22Rv1 (cell line): ENCODE data around the gene ASB14.
"Not testable (repeated sequence)": the region's sequence is repeated elsewhere in the genome, so short reads cannot be mapped to it uniquely, and the experiment has no call there.

Source experiments
- ZFX ChIP-seq: fragments of 450-650 bp; IDR thresholded peaks from 2 replicates; pipeline ENCODE4 v1.6.1; 2017; ENCODE audit warnings: antibody characterized with exemption, borderline replicate concordance
- TF ChIP-seq, protein P1 (sequence below): fragments of 450-650 bp; IDR thresholded peaks from 2 replicates; pipeline ENCODE4 v1.5.1; 2017; ENCODE audit warnings: mild to moderate bottlenecking

DNA sequence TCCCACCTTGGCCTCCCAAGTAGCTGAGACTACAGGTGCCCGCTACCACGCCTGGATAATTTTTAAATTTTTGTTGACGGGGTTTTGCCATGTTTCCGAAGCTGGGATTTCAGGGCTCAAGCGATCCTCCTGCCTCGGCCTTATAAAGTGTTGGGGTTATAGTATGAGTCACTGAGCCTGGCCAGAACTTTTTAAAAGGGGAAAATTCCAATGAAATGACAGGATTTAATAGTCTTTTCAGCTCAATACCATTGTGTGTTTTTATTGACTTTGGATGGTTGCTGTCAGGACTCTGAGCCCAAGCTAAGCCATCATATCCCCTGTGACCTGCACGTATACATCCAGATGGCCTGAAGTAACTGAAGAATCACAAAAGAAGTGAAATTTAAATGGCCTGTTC lies 11.0 kb upstream of the ASB14 start:
- TF ChIP-seq, protein P1, sequence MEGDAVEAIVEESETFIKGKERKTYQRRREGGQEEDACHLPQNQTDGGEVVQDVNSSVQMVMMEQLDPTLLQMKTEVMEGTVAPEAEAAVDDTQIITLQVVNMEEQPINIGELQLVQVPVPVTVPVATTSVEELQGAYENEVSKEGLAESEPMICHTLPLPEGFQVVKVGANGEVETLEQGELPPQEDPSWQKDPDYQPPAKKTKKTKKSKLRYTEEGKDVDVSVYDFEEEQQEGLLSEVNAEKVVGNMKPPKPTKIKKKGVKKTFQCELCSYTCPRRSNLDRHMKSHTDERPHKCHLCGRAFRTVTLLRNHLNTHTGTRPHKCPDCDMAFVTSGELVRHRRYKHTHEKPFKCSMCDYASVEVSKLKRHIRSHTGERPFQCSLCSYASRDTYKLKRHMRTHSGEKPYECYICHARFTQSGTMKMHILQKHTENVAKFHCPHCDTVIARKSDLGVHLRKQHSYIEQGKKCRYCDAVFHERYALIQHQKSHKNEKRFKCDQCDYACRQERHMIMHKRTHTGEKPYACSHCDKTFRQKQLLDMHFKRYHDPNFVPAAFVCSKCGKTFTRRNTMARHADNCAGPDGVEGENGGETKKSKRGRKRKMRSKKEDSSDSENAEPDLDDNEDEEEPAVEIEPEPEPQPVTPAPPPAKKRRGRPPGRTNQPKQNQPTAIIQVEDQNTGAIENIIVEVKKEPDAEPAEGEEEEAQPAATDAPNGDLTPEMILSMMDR = not testable (repeated sequence)
- TF ChIP-seq ZFX = not testable (repeated sequence)
